ENCODE results near the gene PRR14L.

The PRR14L gene

GRCh38 chr22:31764785-31765184, 14.9 kb upstream of the PRR14L start:
- TF ChIP-seq, protein P1, sequence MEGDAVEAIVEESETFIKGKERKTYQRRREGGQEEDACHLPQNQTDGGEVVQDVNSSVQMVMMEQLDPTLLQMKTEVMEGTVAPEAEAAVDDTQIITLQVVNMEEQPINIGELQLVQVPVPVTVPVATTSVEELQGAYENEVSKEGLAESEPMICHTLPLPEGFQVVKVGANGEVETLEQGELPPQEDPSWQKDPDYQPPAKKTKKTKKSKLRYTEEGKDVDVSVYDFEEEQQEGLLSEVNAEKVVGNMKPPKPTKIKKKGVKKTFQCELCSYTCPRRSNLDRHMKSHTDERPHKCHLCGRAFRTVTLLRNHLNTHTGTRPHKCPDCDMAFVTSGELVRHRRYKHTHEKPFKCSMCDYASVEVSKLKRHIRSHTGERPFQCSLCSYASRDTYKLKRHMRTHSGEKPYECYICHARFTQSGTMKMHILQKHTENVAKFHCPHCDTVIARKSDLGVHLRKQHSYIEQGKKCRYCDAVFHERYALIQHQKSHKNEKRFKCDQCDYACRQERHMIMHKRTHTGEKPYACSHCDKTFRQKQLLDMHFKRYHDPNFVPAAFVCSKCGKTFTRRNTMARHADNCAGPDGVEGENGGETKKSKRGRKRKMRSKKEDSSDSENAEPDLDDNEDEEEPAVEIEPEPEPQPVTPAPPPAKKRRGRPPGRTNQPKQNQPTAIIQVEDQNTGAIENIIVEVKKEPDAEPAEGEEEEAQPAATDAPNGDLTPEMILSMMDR (conservative IDR thresholded peaks at IDR 0.05), result no peak
- H3K27ac ChIP-seq, result no peak overlapping the region

GRCh38 chr22:31758860-31759259, 8.9 kb upstream of the PRR14L start:
- peak overlapping the region; percentile 95 for H3K27ac ChIP-seq

DNA sequence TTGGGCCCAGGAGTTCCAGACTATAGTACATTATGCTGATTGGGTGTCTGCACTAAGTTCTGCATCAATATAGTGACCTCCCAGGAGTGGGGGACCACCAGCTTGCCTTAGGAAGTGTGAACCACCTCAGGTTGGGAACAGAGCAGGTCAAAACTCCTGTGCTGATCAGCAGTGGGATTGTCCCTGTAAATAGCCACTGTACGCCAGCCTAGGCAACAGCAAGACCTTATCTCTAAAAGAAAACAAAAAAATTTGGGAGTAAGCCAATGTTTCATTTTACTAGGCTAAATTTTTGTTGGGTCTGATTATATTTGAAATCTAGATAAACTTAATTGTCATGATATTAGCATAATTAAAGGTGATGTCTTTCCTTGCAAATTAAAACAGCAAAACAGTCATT, 7.3 kb upstream of the PRR14L start:
- peak overlapping the region; percentile 95 for H3K27ac ChIP-seq
- TF ChIP-seq, protein P1 (conservative IDR thresholded peaks at IDR 0.05), result no peak

GRCh38 chr22:31754813-31755212, 4.9 kb upstream of the PRR14L start:
- peak overlapping the region; percentile 95 for H3K27ac ChIP-seq

GRCh38 chr22:31753634-31754501, 3.9 kb upstream of the PRR14L start, which contains the start of gene DEPDC5:
Gene DEPDC5, plus strand, starts transcription at chr22:31754019. Its CDS starts 903 bp downstream, at chr22:31754922.
- TF ChIP-seq, protein P1 (conservative IDR thresholded peaks at IDR 0.05), result no peak
- H3K27ac ChIP-seq, result peak within 1 kb of the TSS; percentile 95

More at GRCh38 chr22:31754813-31755212, 4.9 kb upstream of the PRR14L start:
- TF ChIP-seq, protein P1 (conservative IDR thresholded peaks at IDR 0.05), result no peak

GRCh38 chr22:31753005-31753633, 3.2 kb upstream of the PRR14L start:
- TF ChIP-seq, protein P1 (conservative IDR thresholded peaks at IDR 0.05), result no peak
- H3K27ac ChIP-seq, result peak overlapping the region; percentile 95

DNA sequence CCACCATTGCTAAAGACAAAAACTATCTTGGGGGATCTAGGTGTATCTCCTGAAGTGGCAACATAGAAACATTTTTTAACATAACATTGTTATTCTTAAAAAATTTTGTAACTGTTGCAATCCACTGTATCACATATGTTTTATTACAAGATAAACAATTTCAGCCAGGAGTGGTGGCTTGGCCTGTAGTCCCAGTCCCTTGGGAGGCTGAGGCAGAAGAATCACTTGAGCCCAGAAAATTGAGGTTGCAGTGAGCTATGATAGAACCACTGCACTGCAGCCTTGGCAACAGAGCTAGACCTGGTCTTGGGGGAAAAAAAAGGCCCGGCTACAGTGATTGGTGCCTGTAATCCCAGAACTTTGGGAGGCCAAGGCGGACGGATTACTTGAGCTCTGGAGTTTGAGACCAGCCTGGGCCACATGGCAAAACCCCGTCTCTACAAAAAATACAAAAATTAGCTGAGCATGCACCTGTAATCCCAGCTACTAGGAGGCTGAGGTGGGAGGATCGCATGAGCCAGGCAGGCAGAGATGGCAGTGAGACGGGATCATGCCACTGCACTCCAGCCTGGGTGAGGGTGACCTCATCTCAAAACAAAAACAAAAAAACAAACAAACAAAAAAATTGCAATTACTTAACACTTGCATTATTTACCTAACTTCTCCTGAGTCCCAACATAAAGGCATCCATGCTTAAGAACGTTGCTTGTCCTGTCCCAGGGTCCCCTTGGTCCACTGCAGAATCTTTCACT, 2.3 kb upstream of the PRR14L start:
- TF ChIP-seq, protein P1 (conservative IDR thresholded peaks at IDR 0.05), result no peak
- H3K27ac ChIP-seq, result peak overlapping the region; percentile 95
